Medulla oblongata (tissue), 1 donor: ENCODE results near the gene GSC.
"Not testable (repeated sequence)": the region's sequence is repeated elsewhere in the genome, so short reads cannot be mapped to it uniquely, and the experiment has no call there.

Experiments used
- DNase-seq: peaks from one replicate; pipeline ENCODE4 v3.0.0-alpha.2; 2015; ENCODE audit errors: extremely low spot score

The GSC gene

DNA sequence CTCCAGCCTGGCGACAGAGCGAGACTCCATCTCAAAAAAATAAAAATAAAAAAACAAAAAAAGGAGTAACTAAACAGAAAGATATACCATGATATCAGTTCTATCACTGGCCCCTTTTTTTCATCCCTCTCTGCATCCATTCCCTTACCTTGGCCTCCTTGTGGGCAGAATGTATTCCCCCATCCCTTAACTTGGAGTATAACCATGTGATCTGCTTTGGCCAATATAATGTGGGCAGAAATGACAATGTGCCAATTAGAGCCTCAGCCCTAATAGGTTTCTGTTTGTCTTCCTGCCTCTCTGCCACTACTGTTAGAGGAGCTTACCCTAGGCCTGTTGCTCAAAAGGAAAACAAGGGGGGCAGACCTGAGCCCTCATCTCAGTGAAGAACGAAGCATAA, 23.8 kb downstream of the GSC start:
- no peak for DNase-seq

DNA sequence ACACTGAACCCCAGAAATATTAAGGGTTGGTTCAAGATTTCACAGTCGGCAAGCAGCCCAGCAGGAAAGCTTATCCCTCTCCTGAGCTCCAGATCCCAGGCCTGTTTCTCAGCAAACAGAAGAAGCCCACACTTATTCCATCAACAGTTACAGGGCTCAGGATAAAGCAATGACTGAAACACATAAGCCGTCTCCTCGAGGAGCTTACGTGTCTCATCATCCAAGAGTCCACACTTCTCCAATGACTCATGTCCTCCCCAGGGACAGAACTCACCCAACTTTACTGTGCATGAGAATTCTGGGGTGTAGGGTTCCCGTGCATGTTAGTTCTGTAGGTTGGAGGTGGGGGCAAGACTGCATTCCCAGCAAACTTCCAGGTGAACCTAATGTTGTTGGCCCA, 31.2 kb downstream of the GSC start:
- DNase-seq: no peak

DNA sequence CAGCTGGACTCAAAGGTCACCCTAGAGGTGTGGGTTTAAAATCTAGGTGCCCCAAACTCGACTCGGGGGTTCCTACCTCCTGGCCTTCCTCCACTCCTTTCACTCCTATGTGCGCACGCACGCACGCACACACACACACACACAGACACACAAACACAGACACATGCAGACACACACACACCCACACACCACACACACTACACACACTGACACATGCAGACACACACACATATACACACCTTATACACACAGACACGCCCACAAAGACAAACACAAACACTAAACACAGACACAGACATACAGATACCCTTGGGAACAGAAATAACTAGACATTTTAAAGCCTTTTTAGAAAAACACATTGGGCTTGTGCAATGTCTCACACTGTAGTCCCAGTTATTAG, 31.8 kb downstream of the GSC start:
- no peak for DNase-seq

DNA sequence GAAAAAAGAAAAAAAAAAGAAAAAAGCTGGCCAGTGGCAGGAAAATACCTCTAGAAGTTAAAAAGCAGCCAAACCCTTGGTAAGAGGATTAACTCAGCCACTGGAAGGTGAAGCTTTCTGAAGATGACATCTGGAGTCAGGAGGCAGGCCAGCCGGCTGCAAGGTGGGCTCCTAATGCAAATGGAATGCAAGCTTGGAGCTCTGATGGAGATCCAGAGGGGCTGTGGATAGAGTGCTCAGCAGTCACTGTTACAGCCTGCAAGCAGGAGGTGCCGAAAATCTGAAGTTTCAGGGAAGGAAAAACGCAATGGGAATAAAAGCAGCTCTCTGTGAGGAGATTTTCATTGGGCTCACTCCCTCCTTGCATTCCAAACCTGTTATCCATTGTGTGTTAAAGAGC, 41.0 kb downstream of the GSC start:
- DNase-seq: no peak

DNA sequence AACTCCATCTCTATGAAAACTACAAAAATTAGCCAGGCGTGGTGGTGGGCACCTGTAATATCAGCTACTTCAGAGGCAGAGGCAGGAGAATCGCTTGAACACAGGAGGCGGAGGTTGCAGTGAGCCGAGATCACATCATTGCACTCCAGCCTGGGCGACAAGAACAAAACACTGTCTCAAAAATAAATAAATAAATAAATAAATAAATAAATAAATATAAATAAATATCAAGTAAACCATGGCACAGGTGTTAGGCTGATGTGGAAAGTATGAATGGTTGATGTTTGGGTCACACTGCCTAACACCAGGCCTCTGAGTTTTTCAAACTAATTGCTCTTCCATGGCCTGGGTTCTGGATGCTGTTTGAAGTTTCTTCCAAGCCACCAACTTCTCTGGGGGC, 41.5 kb downstream of the GSC start:
- DNase-seq: not testable (repeated sequence)

DNA sequence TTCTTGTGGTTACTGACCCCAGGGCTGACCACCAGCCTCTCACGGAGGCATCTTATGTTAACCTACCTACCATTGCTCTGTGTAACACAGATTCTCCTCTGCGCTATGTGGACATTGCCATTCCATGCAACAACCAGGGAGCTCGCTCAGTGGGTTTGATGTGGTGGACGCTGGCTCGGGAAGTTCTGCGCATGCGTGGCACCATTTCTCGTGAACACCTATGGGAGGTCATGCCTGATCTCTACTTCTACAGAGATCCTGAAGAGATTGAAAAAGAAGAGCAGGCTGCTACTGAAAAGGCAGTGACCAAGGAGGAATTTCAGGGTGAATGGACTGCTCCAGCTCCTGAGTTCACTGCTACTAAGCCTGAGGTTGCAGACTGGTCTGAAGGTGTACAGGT, 43.3 kb downstream of the GSC start:
- not testable (repeated sequence) for DNase-seq

DNA sequence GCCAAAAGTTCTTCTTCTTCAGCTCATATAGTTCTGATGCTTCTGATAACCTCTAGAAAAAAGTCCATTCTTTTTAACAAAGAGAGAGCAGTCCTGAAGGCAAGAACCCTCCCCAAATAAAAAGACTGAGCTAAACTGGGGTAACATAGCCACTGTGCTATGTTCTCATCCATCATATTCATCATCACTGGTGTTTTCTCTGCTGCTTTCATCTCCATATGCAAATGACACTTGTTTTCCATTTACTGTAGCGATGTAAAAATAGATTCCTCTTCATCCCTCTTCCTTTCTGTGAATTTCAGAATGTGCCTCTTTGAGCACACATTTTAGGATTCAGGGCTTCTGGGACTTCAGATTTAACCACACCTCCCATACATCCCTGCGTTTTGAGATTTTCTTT, 44.9 kb downstream of the GSC start:
- no peak for DNase-seq

DNA sequence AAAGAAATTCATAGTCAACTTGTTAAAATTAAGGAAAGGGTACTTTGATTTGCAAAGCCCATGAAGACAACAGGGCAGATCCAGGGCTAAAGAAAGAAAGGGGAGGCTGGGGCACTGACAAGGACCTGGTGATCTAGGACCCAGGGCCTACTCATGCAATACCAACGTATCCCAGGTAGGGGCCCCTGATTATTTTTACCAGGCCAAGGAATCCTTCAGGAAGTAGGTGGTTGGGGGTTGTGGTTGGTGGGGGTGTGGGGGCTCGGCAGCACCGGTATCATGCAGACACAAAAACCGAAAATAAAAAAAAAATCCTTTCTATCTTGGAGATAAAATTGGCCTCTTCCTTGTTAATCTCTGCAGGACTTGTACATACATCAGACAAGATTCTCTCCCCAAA, 47.5 kb downstream of the GSC start:
- DNase-seq: no peak
